ENCODE results near the gene MGRN1. TPM values are rescaled to one million over a fixed set of nuclear protein-coding genes. Genes with fewer than 3 reads are reported as not detected.

MGRN1 gene
- total RNA-seq, 1 experiment from 2014 or later: 22.7 TPM

GRCh38 chr16:4734063-4734729, 109.6 kb downstream of the MGRN1 start, which contains the start of the genes ANKS3 and DNAAF8:
Gene ANKS3, minus strand, starts transcription at chr16:4734271. Its CDS starts 4,122 bp downstream, at chr16:4730149.
Gene DNAAF8, plus strand, starts transcription at chr16:4734537. Its CDS starts 1,978 bp downstream, at chr16:4736515.
- ChIA-PET POLR2A (ENCODE audit: unreplicated experiment) (interaction anchor here (0.5 to 1.2 kb wide), 8 partner anchors 32 to 381 kb away, joined by 3 to 10 read pairs (median 4); partner anchors contain the start of gene ZNF500), CTCF (no interaction called here)
- Histone ChIP-seq H3F3A (ENCODE audit: low read length, unreplicated experiment) (no peaks in the 10 kb centered on the region), H3K27ac (ENCODE audit: low read length) (peak within 1 kb of the TSS; percentile 76), H3K9me3 (ENCODE audit: low read length) (no peaks in the 10 kb centered on the region), H3K9me2 (replicated peaks; ENCODE audit: low read length) (no peaks in the 10 kb centered on the region), H3K4me1 (ENCODE audit: insufficient read depth, low read length) (no peaks in the 10 kb centered on the region; the same call in 1 of the 2 replicates), H3K36me3 (ENCODE audit: low read depth, low read length) (no peaks in the 10 kb centered on the region), H3K9ac (ENCODE audit: low read length) (peak within 1 kb of the TSS; percentile 94), H3K4me2 (ENCODE audit: low read length) (peak within 1 kb of the TSS; percentile 100), H3K27me3 (ENCODE audit: low read length) (no peaks in the 10 kb centered on the region), H3K4me3 (ENCODE audit: low read length) (peak within 1 kb of the TSS; percentile 94), H3K79me2 (ENCODE audit: low read length) (peaks cover 24% of the 10 kb centered on the region), H4K20me1 (ENCODE audit: low read length) (no peaks in the 10 kb centered on the region), H2AFZ (ENCODE audit: low read length) (peak within 1 kb of the TSS; percentile 99)
- intact Hi-C loops (cut with micrococcal nuclease): loop anchor here (5.0 to 10.0 kb wide), 2 partner anchors 68 to 211 kb away; partner anchors contain the start of gene ROGDI
- ATAC-seq (peak; percentile 94), DNase-seq (peak; percentile 91)
- BruUV-seq (replicated peaks): no TSS peak
- no peak for TF ChIP-seq CTCF (conservative IDR thresholded peaks at IDR 0.05; ENCODE audit: low read depth, low read length)
- TF ChIP-seq EZH2phosphoT487 (IDR thresholded peaks at IDR 0.05; ENCODE audit: borderline replicate concordance, low read length): no peak
- no peak for TF ChIP-seq EZH2 (IDR thresholded peaks at IDR 0.05; ENCODE audit: low read length, unreplicated experiment)

DNA sequence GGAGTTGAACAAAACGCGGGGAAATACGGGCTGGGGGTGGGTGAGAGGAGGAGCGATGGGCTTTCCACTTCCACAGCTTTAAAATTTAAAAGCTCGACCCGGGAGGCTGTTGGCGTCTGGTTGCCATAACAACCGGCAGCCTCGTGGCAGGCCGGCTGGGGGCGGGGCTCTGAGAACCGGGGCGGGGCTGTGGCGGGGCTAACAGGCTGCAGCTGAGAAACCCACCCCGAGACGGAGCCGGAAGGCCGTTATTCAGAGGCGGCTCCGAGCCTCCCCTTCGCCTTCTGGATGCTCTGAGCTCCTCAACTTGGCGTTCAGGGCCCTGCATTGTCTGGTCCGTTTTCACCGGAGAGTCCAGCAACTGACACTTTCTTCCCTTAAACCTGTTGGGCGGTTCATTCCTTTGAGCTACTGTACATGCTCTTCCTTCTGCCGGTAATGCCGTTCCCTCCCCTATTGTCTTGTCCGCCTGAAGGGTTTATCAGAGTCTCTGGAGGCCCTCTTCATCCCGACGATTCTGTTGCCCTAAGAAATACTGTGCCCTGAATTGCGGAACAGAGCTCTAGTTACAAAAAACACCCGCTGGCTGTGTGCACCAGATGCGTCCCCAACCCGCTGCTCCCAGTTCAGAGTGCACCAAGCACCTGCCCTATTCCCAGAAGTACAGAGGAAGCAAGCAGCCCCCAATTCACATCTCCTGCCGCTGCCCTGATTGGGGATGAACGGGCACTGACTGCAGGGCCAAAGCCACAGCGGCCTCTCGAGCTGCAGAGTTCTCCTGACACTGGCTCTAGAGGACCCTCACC, 110.3 kb downstream of the MGRN1 start:
- no peaks in the 10 kb centered on the region for H3K9me2 ChIP-seq (replicated peaks; ENCODE audit: low read length)
- H3K4me3 ChIP-seq (ENCODE audit: low read length): peak overlapping the region; percentile 94
- TSS peak; percentile 78 for BruUV-seq (replicated peaks)
- no peaks in the 10 kb centered on the region; the same call in 1 of the 2 replicates for H3K4me1 ChIP-seq (ENCODE audit: insufficient read depth, low read length)
- H3K79me2 ChIP-seq (ENCODE audit: low read length): peaks cover 24% of the 10 kb centered on the region
- H2AFZ ChIP-seq (ENCODE audit: low read length): peak overlapping the region; percentile 99
- H3K27ac ChIP-seq (ENCODE audit: low read length): peak overlapping the region; percentile 76
- no peaks in the 10 kb centered on the region for H3K36me3 ChIP-seq (ENCODE audit: low read depth, low read length)
- ChIA-PET POLR2A (ENCODE audit: unreplicated experiment) (interaction anchor here (0.5 to 1.2 kb wide), 9 partner anchors 15 to 381 kb away, joined by 3 to 10 read pairs (median 4); partner anchors contain the start of gene ZNF500), CTCF (no interaction called here)
- H3K9me3 ChIP-seq (ENCODE audit: low read length): no peaks in the 10 kb centered on the region
- no peak for TF ChIP-seq CTCF (conservative IDR thresholded peaks at IDR 0.05; ENCODE audit: low read depth, low read length)
- no peak for TF ChIP-seq EZH2phosphoT487 (IDR thresholded peaks at IDR 0.05; ENCODE audit: borderline replicate concordance, low read length)
- TF ChIP-seq EZH2 (IDR thresholded peaks at IDR 0.05; ENCODE audit: low read length, unreplicated experiment): no peak
- H3K4me2 ChIP-seq (ENCODE audit: low read length): peak overlapping the region; percentile 100
- no peaks in the 10 kb centered on the region for H3F3A ChIP-seq (ENCODE audit: low read length, unreplicated experiment)
- peak; percentile 64 for ATAC-seq
- intact Hi-C loops (cut with micrococcal nuclease): loop anchor here (5.0 to 10.0 kb wide), 2 partner anchors 67 to 210 kb away; partner anchors contain the start of gene ROGDI
- H4K20me1 ChIP-seq (ENCODE audit: low read length): no peaks in the 10 kb centered on the region
- no peaks in the 10 kb centered on the region for H3K27me3 ChIP-seq (ENCODE audit: low read length)
- peak overlapping the region; percentile 94 for H3K9ac ChIP-seq (ENCODE audit: low read length)
- peak; percentile 64 for DNase-seq
